Right lobe of liver (tissue), 5 donors: ENCODE results near the gene MOB1A. TPM values are rescaled to one million over a fixed set of nuclear protein-coding genes. Genes with fewer than 3 reads are reported as not detected.

Experiments
- total RNA-seq, 6 experiments: library from RNA; depleted of rRNA in 2 of 6; stranded (reverse); fragments of >200 nt in 2 of 6; fragmentation: NEBNext Ultra II Directional in 3 of 6; extraction: Animal tissue kit (Norgen Biotek cat#: 25700) in 3 of 6; gene quantifications; one replicate each; pipeline versions ENCODE4 v1.1.0 to v1.2.4, GENCODE V29; 2016 to 2023
- donor health status: DM: no; HTN: no; CAD: no.
- donor health status: DM: no; HTN: no; CAD: no.
- donor health status: DM: no; HTN: yes; CAD: no.
- donor health status: DM: no; HTN: yes; CAD: no.

MOB1A gene
- total RNA-seq, 6 experiments from 2014 or later, result 29.8 to 48.0 (median 32.9) TPM

Other genes with a start within 250 kb of the MOB1A start
- gene TET3, start 194.0 kb downstream of the MOB1A start, total RNA-seq, result 1 to 10 TPM; 3.7 to 6.8 (median 5.1) TPM
- gene BOLA3, start 31.0 kb downstream of the MOB1A start, total RNA-seq, result 10 to 100 TPM; 14.6 to 58.6 (median 16.0) TPM
- gene MTHFD2, start 19.7 kb upstream of the MOB1A start, total RNA-seq, result 1 to 10 TPM in 5 of 6 experiments, under 1 TPM in 1; 0.31 to 7.4 (median 2.0) TPM
- 1 to 10 TPM in 2 of 6 experiments, under 1 TPM in 4; 0.12 to 1.2 (median 0.68) TPM for gene SLC4A5, start 164.5 kb upstream of the MOB1A start, total RNA-seq
- 10 to 100 TPM; 33.7 to 47.9 (median 37.3) TPM for gene DCTN1, start 201.4 kb upstream of the MOB1A start, total RNA-seq
- gene C2orf81, start 242.7 kb upstream of the MOB1A start, total RNA-seq, result under 1 TPM in 5 of 6 experiments, not detected in 1; 0.18 to 0.56 (median 0.31) TPM
- gene WDR54, start 242.9 kb upstream of the MOB1A start, total RNA-seq, result 1 to 10 TPM; 1.6 to 5.3 (median 2.2) TPM